Motor neuron (in vitro differentiated cells): ENCODE results near the gene SPRR2G. TPM values are rescaled to one million over a fixed set of nuclear protein-coding genes. Genes with fewer than 3 reads are reported as not detected.
A peak's percentile ranks its signal among the peaks of the same experiment; 100 is the strongest.
"Not testable (repeated sequence)": the region's sequence is repeated elsewhere in the genome, so short reads cannot be mapped to it uniquely, and the experiment has no call there.

ENCODE experiments used
- ATAC-seq, 8 experiments: fragments of 200-7000 bp; cut with Tn5 transposase; replicated peaks in 6 of 8; 2 replicates each; pipeline ENCODE4 v1.8.0; 2021; ENCODE audit warnings: mild to moderate bottlenecking in 8 of 8, moderate library complexity in 8 of 8
- H3K27ac ChIP-seq, 2 donors: fragments of 250-450 bp; sonication (Bioruptor Pico); 2 replicates each; pipeline ENCODE4 v1.9.0; 2021; ENCODE audit warnings: antibody characterized with exemption in 2 of 2, mild to moderate bottlenecking in 2 of 2, moderate library complexity in 1 of 2
- H3K4me1 ChIP-seq, 2 donors: fragments of 250-450 bp; sonication (Bioruptor Pico); replicated peaks in 1 of 2; 2 replicates each; pipeline ENCODE4 v1.6.1; 2021; ENCODE audit warnings: antibody characterized with exemption in 2 of 2, mild to moderate bottlenecking in 2 of 2, moderate library complexity in 1 of 2
- H3K4me3 ChIP-seq, 5 donors: fragments of 250-450 bp; sonication (Bioruptor Pico); 2 replicates each; pipeline ENCODE4 v1.9.0; 2021; ENCODE audit warnings: antibody characterized with exemption in 5 of 5, mild to moderate bottlenecking in 5 of 5, moderate library complexity in 4 of 5
- WGBS, 10 experiments: fragments of 450-650 bp; shearing (Covaris generic); methylation state at CpG; one replicate each; pipeline ENCODE4 v1.0.0; 2022; 5-methylcytosine and 5-hydroxymethylcytosine counted together
- in situ Hi-C, 9 experiments: fragments of 400-800 bp; cut with MboI; loops; one replicate each; pipeline ENCODE4 v1.15.0; 2021; ENCODE audit warnings: low sequenced_read_pairs in 9 of 9, low pct_unique_long_range_greater_than_20kb in 2 of 9; ENCODE audit not compliant: unreplicated experiment in 9 of 9
- total RNA-seq, 8 experiments: library from RNA; unstranded; fragments of 300-600 nt; gene quantifications; 2 replicates each; pipeline versions ENCODE4 v1.2.3 to v1.2.4, GENCODE V29; 2022

SPRR2G gene
- total RNA-seq, 8 experiments from 2014 or later, result 0.50 to 1.0 (median 0.90) TPM; not detected in 5

- ATAC-seq, result no peak
- Histone ChIP-seq H3K27ac (no peak overlapping the region), H3K4me1 (no peaks in the 10 kb centered on the region), H3K4me3 (no peak overlapping the region)
- WGBS, 10 experiments, result 0 to 100% (median 50%) methylated on average over 1 to 3 of the region's 3 CpGs; no CpG with 5 or more reads in 1 of the 10 experiments
- in situ Hi-C loops, result no loop called here
Observed at GRCh38 chr1:153140484-153140883, 10.2 kb downstream of the SPRR2G start.

DNA sequence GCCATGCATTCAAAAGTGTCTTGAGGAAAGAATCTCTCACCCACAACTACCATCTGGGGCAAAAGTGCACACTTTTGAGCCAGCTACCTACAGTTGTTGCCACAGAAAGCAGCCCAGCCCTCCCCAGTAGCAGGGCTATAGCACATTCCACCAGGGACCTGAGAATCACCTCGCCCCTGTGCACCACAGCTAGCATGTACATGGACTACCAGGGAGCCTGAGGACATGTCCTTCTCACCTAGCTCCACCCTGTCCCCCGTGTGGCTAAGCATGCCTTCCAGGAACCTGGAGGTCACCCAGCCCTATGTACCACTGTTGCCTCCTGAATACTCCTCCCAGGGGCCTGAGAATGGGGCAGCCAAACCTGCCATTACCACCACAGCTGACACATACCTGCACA is 16.9 kb downstream of the SPRR2G start:
- WGBS, 10 experiments, result 0 to 57% (median 36%) methylated on average over 1 to 2 of the region's 2 CpGs; no CpG with 5 or more reads in 4 of the 10 experiments
- in situ Hi-C loops, result no loop called here
- Histone ChIP-seq H3K27ac (no peak overlapping the region), H3K4me1 (no peaks in the 10 kb centered on the region), H3K4me3 (no peak overlapping the region)
- ATAC-seq, result no peak

DNA sequence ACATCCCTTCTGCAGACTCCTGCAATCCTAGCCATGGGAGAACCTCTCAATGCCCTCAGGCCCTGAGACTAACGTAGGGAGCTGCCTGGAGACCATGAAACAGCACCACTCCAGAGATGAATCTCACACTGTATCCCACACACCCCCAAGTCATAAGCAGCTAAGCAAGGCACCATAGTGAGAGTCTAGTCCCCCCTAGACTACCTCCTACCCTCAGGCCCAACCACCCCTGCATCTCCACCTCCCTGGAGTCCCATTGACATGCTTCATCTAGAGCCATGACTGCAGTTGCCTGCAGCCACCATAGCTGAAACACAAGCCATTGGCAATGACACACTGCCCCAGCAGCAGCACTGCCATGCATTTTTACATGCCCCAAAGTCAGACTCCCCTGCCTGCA is 17.4 kb downstream of the SPRR2G start:
- in situ Hi-C loops, result no loop called here
- H3K4me3 ChIP-seq, result no peak overlapping the region
- WGBS, 10 experiments, result 92% methylated on average over 1 of the region's 1 CpG; no CpG with 5 or more reads in 9 of the 10 experiments
- no peak for ATAC-seq
- no peak overlapping the region for H3K27ac ChIP-seq
- H3K4me1 ChIP-seq, result no peaks in the 10 kb centered on the region

- H3K27ac ChIP-seq, H3K4me3 ChIP-seq, ATAC-seq, in situ Hi-C loops, H3K4me1 ChIP-seq: not testable (repeated sequence)
- 20 to 100% (median 67%) methylated on average over 1 to 4 of the region's 4 CpGs for WGBS, 10 experiments
Observed at GRCh38 chr1:153128688-153129087, 22.0 kb downstream of the SPRR2G start.

- ATAC-seq, result no peak
- WGBS, 10 experiments, result 8 to 90% (median 63%) methylated on average over 1 to 2 of the region's 2 CpGs; no CpG with 5 or more reads in 2 of the 10 experiments
- H3K4me3 ChIP-seq, result no peak overlapping the region
- no peaks in the 10 kb centered on the region for H3K4me1 ChIP-seq
- in situ Hi-C loops, result no loop called here
- H3K27ac ChIP-seq, result no peak overlapping the region
Observed at GRCh38 chr1:153127296-153127695, 23.4 kb downstream of the SPRR2G start.

DNA sequence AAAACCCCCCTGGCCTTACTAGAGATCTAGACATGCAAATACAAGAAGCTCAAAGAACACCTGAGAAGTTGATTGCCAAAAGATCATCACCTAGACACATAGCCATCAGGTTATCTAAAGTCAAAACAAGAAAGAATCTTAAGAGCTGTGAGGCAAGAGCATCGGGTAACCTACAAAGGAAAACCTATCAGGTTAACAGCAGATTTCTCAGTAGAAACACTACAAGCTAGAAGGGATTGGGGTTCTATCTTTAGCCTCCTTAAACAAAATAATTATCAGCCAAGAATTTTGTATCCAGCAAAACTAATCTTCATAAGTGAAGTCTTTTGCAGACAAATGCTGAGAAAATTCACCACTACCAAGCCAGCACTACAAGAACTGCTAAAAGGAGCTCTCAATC is 25.2 kb downstream of the SPRR2G start:
- in situ Hi-C loops, result no loop called here
- no peak overlapping the region for H3K4me3 ChIP-seq
- ATAC-seq, result no peak
- WGBS, 10 experiments, result 10 to 100% (median 67%) methylated on average over 1 of the region's 1 CpG; no CpG with 5 or more reads in 1 of the 10 experiments
- no peak overlapping the region for H3K27ac ChIP-seq
- H3K4me1 ChIP-seq, result no peaks in the 10 kb centered on the region

DNA sequence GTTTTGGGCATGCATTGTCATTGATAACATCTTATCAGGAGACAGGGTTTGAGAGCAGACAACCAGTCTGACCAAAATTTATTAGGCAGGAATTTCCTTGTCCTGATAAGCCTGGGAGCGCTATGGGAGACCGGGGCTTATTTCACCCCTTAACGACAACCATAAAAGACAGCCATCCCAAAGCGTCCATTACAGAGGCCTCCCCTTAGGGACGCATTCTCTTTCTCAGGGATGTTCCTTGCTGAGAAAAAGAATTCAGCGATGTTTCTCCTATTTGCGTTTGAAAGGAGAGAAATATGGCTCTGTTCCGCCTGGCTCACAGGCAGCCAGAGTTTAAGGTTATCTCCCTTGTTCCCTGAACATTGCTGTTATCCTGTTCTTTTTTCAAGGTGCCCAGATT is 26.9 kb downstream of the SPRR2G start:
- H3K4me1 ChIP-seq, in situ Hi-C loops, H3K4me3 ChIP-seq, ATAC-seq, H3K27ac ChIP-seq: not testable (repeated sequence)
- WGBS, 10 experiments, result 27 to 73% (median 52%) methylated on average over 3 to 7 of the region's 8 CpGs; no CpG with 5 or more reads in 3 of the 10 experiments

DNA sequence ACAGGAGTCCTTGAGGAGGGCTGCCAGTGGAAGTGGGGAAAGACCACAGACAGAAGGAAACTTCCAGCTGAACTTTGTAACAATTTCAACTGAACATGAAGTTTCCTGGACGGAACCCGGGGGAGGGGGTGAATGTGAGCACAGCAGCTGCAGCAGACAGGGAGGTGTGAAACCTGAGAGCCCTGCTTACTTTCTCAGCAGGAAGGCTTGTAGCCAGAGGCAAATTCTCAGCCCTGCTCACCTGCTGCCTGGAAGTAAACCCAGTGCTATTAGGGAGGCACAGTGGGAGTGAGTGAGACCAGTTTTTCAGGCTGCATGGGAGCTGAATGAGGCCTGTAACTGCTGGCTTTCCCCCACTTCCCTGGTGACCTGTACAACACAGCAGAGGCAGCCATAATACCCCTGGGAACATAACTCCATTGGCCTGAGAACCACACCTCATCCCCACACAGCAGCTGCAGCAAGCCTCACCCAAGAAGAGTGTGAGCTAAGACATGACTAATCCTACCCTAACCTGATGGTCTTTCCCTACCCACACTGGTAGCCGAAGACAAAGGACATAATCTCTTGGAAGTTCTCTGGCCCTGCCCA is 27.8 kb downstream of the SPRR2G start:
- Histone ChIP-seq H3K27ac (no peak overlapping the region), H3K4me3 (no peak overlapping the region), H3K4me1 (no peaks in the 10 kb centered on the region)
- ATAC-seq, result peak in 2 of 8 experiments; percentile 90 to 100
- 8 to 67% (median 43%) methylated on average over 1 to 3 of the region's 3 CpGs; no CpG with 5 or more reads in 2 of the 10 experiments for WGBS, 10 experiments
- in situ Hi-C loops, result no loop called here

DNA sequence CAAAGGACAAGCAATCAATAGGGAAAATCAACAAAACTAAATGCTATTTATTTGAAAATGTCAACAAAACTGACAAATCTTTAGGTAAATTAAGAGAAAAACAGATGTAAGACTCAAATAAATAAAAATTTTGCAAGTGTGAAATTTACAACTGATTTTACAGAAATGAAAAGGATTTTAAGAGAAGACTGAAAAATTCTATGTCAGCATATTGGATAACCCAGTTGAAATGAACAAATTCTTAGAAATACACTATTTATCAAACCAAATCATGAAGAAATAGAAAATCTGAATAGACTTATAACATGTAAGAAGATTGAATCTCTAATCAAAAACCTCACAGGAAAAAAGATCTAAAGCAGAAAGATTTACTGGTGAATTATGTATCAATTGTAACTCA is 29.7 kb downstream of the SPRR2G start:
- no peak for ATAC-seq
- Histone ChIP-seq H3K4me3 (no peak overlapping the region), H3K4me1 (no peaks in the 10 kb centered on the region), H3K27ac (no peak overlapping the region)
- in situ Hi-C loops, result no loop called here

DNA sequence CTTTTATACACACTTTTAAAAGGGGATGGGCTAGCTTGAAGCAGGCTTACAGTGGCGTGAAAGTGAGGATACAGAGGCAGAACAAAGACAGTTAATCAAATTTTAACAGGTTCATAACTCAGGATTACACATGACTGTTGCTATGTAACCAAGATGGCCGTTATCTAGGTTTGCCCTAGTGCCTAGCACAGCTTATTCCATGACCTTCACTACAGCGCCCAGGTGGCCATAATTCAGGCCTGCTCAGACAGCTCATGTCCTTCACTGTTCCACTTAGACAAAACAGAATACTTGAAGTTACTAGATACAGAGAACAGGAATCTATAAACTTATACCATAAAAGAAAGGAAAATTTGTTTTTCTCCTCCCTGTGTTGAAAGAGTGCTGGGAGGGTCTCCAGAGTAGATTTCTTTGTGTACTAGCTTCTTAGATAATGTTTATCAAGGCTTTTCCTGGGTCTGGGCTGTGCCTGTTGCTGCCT is 31.2 kb downstream of the SPRR2G start:
- no peak for ATAC-seq
- WGBS, 10 experiments, result 0 to 80% (median 42%) methylated on average over 1 to 3 of the region's 3 CpGs; no CpG with 5 or more reads in 2 of the 10 experiments

GRCh38 chr1:153115264-153115663 is 35.4 kb downstream of the SPRR2G start:
- in situ Hi-C loops, H3K4me3 ChIP-seq, H3K27ac ChIP-seq, H3K4me1 ChIP-seq: not testable (repeated sequence)
- ATAC-seq, result peak in 1 of 8 experiments; percentile 60

More for the DNA sequence above, 31.2 kb downstream of the SPRR2G start:
- Histone ChIP-seq H3K4me1 (no peaks in the 10 kb centered on the region), H3K4me3 (no peak overlapping the region), H3K27ac (no peak overlapping the region)
- in situ Hi-C loops, result no loop called here

DNA sequence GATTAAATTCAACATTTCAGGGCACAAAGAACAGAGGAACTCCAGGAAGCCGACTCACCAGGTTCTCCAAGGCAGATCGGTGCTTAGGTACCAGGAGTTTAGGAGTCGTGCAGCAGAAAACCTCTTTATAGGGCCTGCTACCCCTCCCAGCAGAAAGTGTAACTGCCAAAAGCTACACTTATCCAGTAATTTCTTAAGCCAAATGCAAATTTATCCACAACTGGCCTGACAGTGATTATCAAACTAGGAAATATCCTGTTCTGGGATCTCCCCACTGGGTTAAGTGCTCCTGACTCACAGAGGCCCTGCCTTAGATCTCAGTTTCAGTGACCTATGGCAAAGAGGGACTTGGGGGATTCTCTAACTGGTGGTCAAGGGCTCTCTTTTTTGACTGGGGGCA is 37.3 kb downstream of the SPRR2G start, which contains the start of gene SPRR2F:
SPRR2F (minus strand) TSS at position 101 of the 400 bp plus-strand sequence. CDS start 783 bp downstream, outside the sequence.
- 47 to 80% (median 60%) methylated on average over 2 to 3 of the region's 3 CpGs; no CpG with 5 or more reads in 3 of the 10 experiments for WGBS, 10 experiments
- H3K27ac ChIP-seq, result no peak within 1 kb of the TSS
- in situ Hi-C loops, result no loop called here
- H3K4me1 ChIP-seq, result no peaks in the 10 kb centered on the region
- no peak for ATAC-seq
- no peak within 1 kb of the TSS for H3K4me3 ChIP-seq

GRCh38 chr1:153112454-153112853 is 38.2 kb downstream of the SPRR2G start:
- H3K4me1 ChIP-seq, H3K27ac ChIP-seq, H3K4me3 ChIP-seq, in situ Hi-C loops, ATAC-seq: not testable (repeated sequence)
- 0 to 100% (median 61%) methylated on average over 1 to 5 of the region's 5 CpGs; no CpG with 5 or more reads in 4 of the 10 experiments for WGBS, 10 experiments

- 19 to 93% (median 72%) methylated on average over 3 to 5 of the region's 5 CpGs for WGBS, 10 experiments
- no peak overlapping the region for H3K4me3 ChIP-seq
- no peaks in the 10 kb centered on the region for H3K4me1 ChIP-seq
- H3K27ac ChIP-seq, result no peak overlapping the region
- ATAC-seq, result peak in 2 of 8 experiments; percentile 55 to 70
- in situ Hi-C loops, result no loop called here
Observed at GRCh38 chr1:153100245-153100644, 50.4 kb downstream of the SPRR2G start.
